Nephron progenitor cell (in vitro differentiated cells): Measurements from ENCODE around the gene TBC1D22A.
A peak's percentile ranks its signal among the peaks of the same experiment; 100 is the strongest.

Source experiments
- DNase-seq: peaks from one replicate; pipeline ENCODE4 v3.0.0; 2021
- H3K27ac Mint-ChIP-seq: 2 replicates; pipeline ENCODE4 v1.8.0; 2021; ENCODE audit warnings: mild to moderate bottlenecking, moderate library complexity, mixed read lengths
- H3K27me3 Mint-ChIP-seq: 2 replicates; pipeline ENCODE4 v1.8.0; 2021; ENCODE audit warnings: mild to moderate bottlenecking, low read depth, mixed read lengths; ENCODE audit not compliant: poor library complexity
- H3K36me3 Mint-ChIP-seq: 2 replicates; pipeline ENCODE4 v1.8.0; 2021; ENCODE audit warnings: low read depth, mixed read lengths
- H3K4me1 Mint-ChIP-seq: 2 replicates; pipeline ENCODE4 v1.8.0; 2021; ENCODE audit warnings: mixed read lengths
- H3K4me3 Mint-ChIP-seq: 2 replicates; pipeline ENCODE4 v1.8.0; 2021; ENCODE audit warnings: mild to moderate bottlenecking, moderate library complexity, mixed read lengths
- H3K9me3 Mint-ChIP-seq: 2 replicates; pipeline ENCODE4 v1.8.0; 2021; ENCODE audit warnings: mild to moderate bottlenecking, moderate library complexity, mixed read lengths
- TF ChIP-seq, protein P1 (sequence below): fragments of 200-600 bp; sonication (generic); IDR thresholded peaks from 2 replicates; pipeline ENCODE4 v1.5.0; 2021; ENCODE audit warnings: antibody characterized with exemption

TBC1D22A gene

DNA sequence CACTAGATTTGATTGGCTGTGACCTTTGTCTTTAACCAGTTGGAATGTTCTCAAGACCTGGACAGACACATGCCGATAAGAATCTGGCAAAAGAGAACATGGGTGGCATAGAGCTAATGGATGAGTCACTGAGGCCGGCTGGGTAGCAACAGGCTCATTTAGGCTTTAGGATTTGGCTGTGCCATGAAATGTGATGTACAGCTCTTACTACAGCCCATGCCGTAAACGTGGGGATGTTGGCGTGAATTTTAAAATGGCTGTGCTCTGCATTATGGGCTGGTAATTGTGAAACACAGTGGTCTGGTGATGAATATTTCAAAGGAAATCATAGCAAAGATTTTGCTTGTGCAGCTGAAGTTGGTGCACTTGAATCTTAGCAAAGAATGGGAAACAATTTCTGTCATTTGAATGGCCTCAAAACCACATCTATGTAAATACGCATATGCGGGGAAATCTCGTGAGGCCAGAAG lies 332.4 kb downstream of the TBC1D22A start:
- no peak for DNase-seq
- H3K4me3 Mint-ChIP-seq = no peak overlapping the region
- H3K36me3 Mint-ChIP-seq = peaks cover 31% of the 10 kb centered on the region
- H3K27me3 Mint-ChIP-seq = peaks cover 15% of the 10 kb centered on the region
- TF ChIP-seq, protein P1, sequence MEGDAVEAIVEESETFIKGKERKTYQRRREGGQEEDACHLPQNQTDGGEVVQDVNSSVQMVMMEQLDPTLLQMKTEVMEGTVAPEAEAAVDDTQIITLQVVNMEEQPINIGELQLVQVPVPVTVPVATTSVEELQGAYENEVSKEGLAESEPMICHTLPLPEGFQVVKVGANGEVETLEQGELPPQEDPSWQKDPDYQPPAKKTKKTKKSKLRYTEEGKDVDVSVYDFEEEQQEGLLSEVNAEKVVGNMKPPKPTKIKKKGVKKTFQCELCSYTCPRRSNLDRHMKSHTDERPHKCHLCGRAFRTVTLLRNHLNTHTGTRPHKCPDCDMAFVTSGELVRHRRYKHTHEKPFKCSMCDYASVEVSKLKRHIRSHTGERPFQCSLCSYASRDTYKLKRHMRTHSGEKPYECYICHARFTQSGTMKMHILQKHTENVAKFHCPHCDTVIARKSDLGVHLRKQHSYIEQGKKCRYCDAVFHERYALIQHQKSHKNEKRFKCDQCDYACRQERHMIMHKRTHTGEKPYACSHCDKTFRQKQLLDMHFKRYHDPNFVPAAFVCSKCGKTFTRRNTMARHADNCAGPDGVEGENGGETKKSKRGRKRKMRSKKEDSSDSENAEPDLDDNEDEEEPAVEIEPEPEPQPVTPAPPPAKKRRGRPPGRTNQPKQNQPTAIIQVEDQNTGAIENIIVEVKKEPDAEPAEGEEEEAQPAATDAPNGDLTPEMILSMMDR = no peak
- H3K9me3 Mint-ChIP-seq = peaks cover 42% of the 10 kb centered on the region
- peaks cover 42% of the 10 kb centered on the region for H3K4me1 Mint-ChIP-seq
- peak overlapping the region; percentile 48 for H3K27ac Mint-ChIP-seq

DNA sequence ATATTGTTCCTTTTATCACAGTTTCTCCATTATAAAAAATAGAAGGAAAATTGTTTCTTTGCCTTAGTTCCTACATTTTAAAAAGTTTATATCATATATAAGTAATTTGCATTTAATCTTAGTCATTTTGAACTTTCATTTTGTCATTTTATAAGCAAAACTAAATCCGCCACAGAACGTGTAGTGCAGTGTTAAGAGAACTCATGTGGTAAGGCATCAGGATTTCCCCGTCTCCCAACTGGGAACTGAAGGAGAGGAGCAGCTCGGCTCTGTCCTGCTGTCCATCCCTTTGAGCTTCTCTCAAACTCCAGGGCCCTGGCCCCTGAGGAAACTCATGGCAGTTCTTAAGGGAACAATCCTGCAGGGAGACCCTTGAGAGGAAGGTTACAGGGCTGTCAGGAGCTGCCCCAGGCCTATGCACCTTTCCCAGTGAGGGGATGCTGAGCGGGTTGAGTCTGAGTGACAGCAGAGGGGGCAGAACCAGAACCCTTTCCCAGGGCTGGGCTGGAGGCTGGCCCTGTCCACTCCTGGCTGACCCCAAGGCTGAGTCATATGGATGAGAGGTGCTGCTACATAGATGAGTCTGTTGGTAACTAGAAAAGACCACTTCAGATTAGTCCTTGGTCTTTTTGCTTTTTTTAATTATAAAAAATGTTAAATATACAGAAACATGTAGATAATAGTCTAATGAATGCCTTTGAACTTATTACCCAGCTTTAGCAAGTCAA lies 333.1 kb downstream of the TBC1D22A start:
- Mint-ChIP-seq H3K27me3 (peaks cover 15% of the 10 kb centered on the region), H3K4me1 (peaks cover 45% of the 10 kb centered on the region), H3K4me3 (no peak overlapping the region), H3K9me3 (peaks cover 42% of the 10 kb centered on the region), H3K36me3 (peaks cover 33% of the 10 kb centered on the region), H3K27ac (no peak overlapping the region)
- no peak for DNase-seq
- TF ChIP-seq, protein P1 = no peak

DNA sequence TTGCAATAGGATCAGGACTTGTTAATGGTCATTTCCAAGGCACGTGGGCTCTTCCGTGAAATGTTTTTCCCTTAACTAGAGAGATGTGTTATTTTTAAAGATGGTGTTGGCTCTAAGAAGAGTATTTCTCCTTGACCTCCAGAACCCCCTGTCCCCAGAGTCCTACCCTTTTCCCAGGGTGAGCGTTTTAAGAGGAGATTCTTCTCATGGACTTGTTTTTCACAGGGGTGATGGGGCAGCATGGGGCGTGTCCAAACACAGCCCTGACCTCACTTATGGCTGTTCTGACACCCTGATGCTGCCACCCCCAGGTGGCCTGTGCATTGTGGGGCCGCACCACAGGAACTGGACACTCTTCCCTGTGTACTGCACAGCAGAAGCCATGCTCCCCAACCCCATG lies 335.7 kb downstream of the TBC1D22A start:
- Mint-ChIP-seq H3K9me3 (peaks cover 29% of the 10 kb centered on the region), H3K36me3 (peaks cover 24% of the 10 kb centered on the region), H3K4me1 (peaks cover 43% of the 10 kb centered on the region), H3K27ac (no peak overlapping the region), H3K27me3 (peaks cover 6% of the 10 kb centered on the region), H3K4me3 (no peak overlapping the region)
- TF ChIP-seq, protein P1 = no peak
- DNase-seq = no peak

DNA sequence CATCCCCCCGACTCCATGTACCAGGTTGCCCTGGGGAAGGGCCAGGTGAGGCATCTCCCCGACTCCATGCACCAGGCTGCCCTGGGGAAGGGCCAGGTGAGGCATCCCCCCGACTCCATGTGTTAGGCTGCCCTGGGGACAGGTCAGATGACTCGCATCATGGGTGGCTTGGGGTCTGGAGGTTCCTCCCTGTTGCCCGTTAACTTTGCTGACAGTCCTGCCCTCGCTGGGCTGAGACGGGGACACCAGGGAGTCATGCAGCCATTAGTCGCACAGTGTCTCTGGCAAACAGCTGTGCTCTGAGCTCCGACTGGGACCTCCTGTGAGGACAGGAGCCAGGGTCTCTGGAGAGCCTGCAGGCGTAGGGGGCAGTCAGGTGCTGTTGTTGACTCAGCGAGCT lies 336.1 kb downstream of the TBC1D22A start:
- H3K4me3 Mint-ChIP-seq = no peak overlapping the region
- peaks cover 46% of the 10 kb centered on the region for H3K4me1 Mint-ChIP-seq
- DNase-seq = no peak
- TF ChIP-seq, protein P1 = no peak
- peaks cover 24% of the 10 kb centered on the region for H3K36me3 Mint-ChIP-seq
- peaks cover 28% of the 10 kb centered on the region for H3K9me3 Mint-ChIP-seq
- no peak overlapping the region for H3K27ac Mint-ChIP-seq
- peaks cover 3% of the 10 kb centered on the region for H3K27me3 Mint-ChIP-seq

DNA sequence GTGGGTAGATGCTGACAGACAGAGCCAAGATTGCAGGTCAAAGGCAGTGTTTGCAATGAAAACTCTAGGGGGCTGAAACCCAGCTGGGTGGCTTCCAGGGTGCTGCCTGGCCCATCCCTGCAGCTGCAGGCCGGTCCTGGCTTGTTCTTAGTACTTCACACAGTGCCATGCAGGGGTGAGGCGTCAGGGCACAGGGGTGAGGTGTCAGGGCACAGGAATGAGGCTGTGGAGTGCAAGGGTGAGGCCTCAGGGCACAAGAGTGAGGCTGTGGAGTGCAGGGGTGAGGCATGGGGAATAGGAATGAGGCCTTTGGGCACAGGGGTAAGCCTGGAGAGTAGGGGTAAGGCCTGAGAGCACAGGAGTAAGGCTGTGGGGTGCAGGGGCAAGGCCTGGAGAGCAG lies 337.6 kb downstream of the TBC1D22A start:
- H3K27me3 Mint-ChIP-seq = peaks cover 3% of the 10 kb centered on the region
- peaks cover 46% of the 10 kb centered on the region for H3K4me1 Mint-ChIP-seq
- H3K27ac Mint-ChIP-seq = peak overlapping the region; percentile 74
- H3K9me3 Mint-ChIP-seq = peaks cover 16% of the 10 kb centered on the region
- H3K4me3 Mint-ChIP-seq = no peak overlapping the region
- no peak for DNase-seq
- TF ChIP-seq, protein P1 = no peak
- peaks cover 10% of the 10 kb centered on the region for H3K36me3 Mint-ChIP-seq
